ENCODE results near the gene RSKR.

The RSKR gene

DNA sequence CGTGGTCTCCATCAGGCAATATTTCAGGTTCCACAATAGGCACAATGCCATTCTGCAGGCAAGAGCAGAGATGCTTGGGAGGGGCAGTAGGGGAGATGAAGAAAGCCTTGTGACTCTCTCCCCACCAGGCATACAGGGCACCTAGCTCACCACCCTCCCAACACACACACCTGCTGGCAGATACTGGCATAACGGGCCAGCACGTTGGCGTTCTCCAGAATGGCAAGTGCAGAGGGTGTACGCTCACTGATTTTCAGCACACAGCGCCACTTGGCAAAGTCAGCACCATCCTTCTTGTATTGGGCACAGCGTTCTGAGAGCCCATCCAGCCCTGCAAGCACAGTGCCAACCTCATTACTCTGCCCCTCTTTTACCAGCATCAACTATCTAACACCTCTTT, 39.5 kb downstream of the RSKR start:
- H3K9ac ChIP-seq = no peak overlapping the region
- TF ChIP-seq CTCF (IDR thresholded peaks at IDR 0.05) = no peak

GRCh38 chr17:28573966-28574480, 40.0 kb downstream of the RSKR start:
- Histone ChIP-seq H3K4me3 (ENCODE audit: low read depth, low read length) (no peak overlapping the region), H3K4me2 (ENCODE audit: low read length) (no peak overlapping the region), H3K9me3 (ENCODE audit: control insufficient read depth, low read length) (no peaks in the 10 kb centered on the region), H3K27me3 (ENCODE audit: control insufficient read depth, insufficient read depth, low read length) (no peaks in the 10 kb centered on the region), H3K4me1 (peaks cover 5% of the 10 kb centered on the region), H3K9ac (no peak overlapping the region), H3K36me3 (ENCODE audit: control insufficient read depth, insufficient read depth, low read length) (no peaks in the 10 kb centered on the region), H2AFZ (no peak overlapping the region), H3K79me2 (peaks cover 7% of the 10 kb centered on the region), H3K27ac (no peak overlapping the region)
- no peak for TF ChIP-seq CTCF (IDR thresholded peaks at IDR 0.05)

More for the DNA sequence above, 39.5 kb downstream of the RSKR start:
- no peaks in the 10 kb centered on the region for H3K9me3 ChIP-seq (ENCODE audit: control insufficient read depth, low read length)
- H3K79me2 ChIP-seq = peaks cover 7% of the 10 kb centered on the region
- H3K4me1 ChIP-seq = peaks cover 5% of the 10 kb centered on the region
- no peak overlapping the region for H3K4me3 ChIP-seq (ENCODE audit: low read depth, low read length)
- H3K36me3 ChIP-seq (ENCODE audit: control insufficient read depth, insufficient read depth, low read length) = no peaks in the 10 kb centered on the region
- H3K27me3 ChIP-seq (ENCODE audit: control insufficient read depth, insufficient read depth, low read length) = no peaks in the 10 kb centered on the region
- no peak overlapping the region for H3K27ac ChIP-seq
- no peak overlapping the region for H3K4me2 ChIP-seq (ENCODE audit: low read length)
- H2AFZ ChIP-seq = no peak overlapping the region

DNA sequence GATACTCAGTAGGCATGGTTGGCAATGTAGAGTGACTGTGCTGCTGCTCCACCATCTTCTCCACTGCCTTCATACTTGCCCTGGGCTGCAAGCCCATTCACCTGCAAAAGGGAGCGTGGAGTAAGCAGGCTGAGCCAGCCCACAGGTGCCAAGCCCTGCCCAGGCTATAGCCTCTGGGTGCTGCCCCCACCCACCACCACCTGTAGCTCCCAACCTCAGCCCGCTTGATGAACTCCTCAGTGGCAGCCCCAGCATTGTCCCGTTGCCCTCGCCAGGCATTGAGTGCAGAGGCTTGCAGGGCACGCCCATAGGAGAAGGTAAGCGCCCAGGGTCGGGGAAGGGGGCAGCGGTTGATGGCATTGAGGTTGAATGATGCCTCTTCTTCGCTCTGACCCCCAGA, 40.5 kb downstream of the RSKR start:
- peaks cover 5% of the 10 kb centered on the region for H3K4me1 ChIP-seq
- no peaks in the 10 kb centered on the region for H3K36me3 ChIP-seq (ENCODE audit: control insufficient read depth, insufficient read depth, low read length)
- H3K27ac ChIP-seq = no peak overlapping the region
- H3K4me3 ChIP-seq (ENCODE audit: low read depth, low read length) = no peak overlapping the region
- no peak overlapping the region for H3K4me2 ChIP-seq (ENCODE audit: low read length)
- peaks cover 7% of the 10 kb centered on the region for H3K79me2 ChIP-seq
- H2AFZ ChIP-seq = no peak overlapping the region
- H3K9ac ChIP-seq = no peak overlapping the region
- no peak for TF ChIP-seq CTCF (IDR thresholded peaks at IDR 0.05)
- H3K9me3 ChIP-seq (ENCODE audit: control insufficient read depth, low read length) = no peaks in the 10 kb centered on the region
- no peaks in the 10 kb centered on the region for H3K27me3 ChIP-seq (ENCODE audit: control insufficient read depth, insufficient read depth, low read length)

- no peak overlapping the region for H3K9ac ChIP-seq
Observed at GRCh38 chr17:28573040-28573380, 41.0 kb downstream of the RSKR start.

More at GRCh38 chr17:28573040-28573380, 41.0 kb downstream of the RSKR start:
- Histone ChIP-seq H3K79me2 (peaks cover 10% of the 10 kb centered on the region), H2AFZ (no peak overlapping the region), H3K4me3 (ENCODE audit: low read depth, low read length) (no peak overlapping the region), H3K4me1 (peaks cover 5% of the 10 kb centered on the region), H3K9me3 (ENCODE audit: control insufficient read depth, low read length) (no peaks in the 10 kb centered on the region), H3K4me2 (ENCODE audit: low read length) (no peak overlapping the region), H3K36me3 (ENCODE audit: control insufficient read depth, insufficient read depth, low read length) (no peaks in the 10 kb centered on the region), H3K27ac (no peak overlapping the region), H3K27me3 (ENCODE audit: control insufficient read depth, insufficient read depth, low read length) (no peaks in the 10 kb centered on the region)
- TF ChIP-seq CTCF (IDR thresholded peaks at IDR 0.05) = no peak

All from parathyroid adenoma (tissue), 2 donors.